ENCODE measurements around the gene SOX9. TPM values are rescaled to one million over a fixed set of nuclear protein-coding genes. Genes with fewer than 3 reads are reported as not detected.

The SOX9 gene
- total and polyA plus RNA-seq, 9 of the 15 experiments (the other 6 are each of a cell fraction or from before 2014, with no cell fraction given) = 0.04 TPM; not detected in 8

DNA sequence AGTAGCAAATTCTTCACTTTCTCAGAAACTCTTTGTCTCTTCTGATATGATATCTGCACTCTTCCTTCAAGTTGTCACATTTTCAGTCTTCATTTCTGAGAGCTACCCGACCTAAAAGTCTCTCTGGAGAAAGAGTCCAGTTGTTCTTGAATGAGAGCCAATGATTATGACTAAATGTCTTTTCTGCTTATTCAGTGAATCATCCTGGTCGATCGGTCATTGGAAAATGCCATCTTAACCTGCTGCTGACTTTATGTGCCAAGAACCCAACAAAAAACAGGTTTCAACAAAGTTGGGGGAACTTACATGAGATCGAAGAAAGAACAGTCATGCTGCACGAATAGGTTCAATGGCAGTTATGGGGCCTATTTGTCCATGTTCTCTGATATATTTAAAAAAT lies 15.9 kb downstream of the SOX9 start:
- DNase-seq (ENCODE audit: extremely low read depth in 1 of 4, low spot score in 3 of 4) (no peak), FAIRE-seq (no peak), ATAC-seq (no peak)
- no peaks in the 10 kb centered on the region for H3K9me3 ChIP-seq (replicated peaks; ENCODE audit: control insufficient read depth, insufficient read depth, low read depth, low read length)
- no peaks in the 10 kb centered on the region for H3K27me3 ChIP-seq (ENCODE audit: control insufficient read depth in 2 of 2, insufficient read depth in 2 of 2, low read length in 2 of 2)
- WGBS (ENCODE audit: insufficient coverage, low coverage, missing lambda C conversion rate) = 0% methylated on average over 5 of the region's 5 CpGs
- CTCF ChIA-PET (ENCODE audit: low intra/inter-chr PET ratio) = no interaction called here
- H3K9ac ChIP-seq (ENCODE audit: insufficient read depth in 1 of 2, low read depth in 2 of 2, low read length in 2 of 2) = no peak overlapping the region
- H4K20me1 ChIP-seq (replicated peaks; ENCODE audit: control insufficient read depth, insufficient read depth, low read length) = no peaks in the 10 kb centered on the region
- in situ Hi-C loops (cut with MboI) = no loop called here
- no peak overlapping the region for H3K4me2 ChIP-seq (ENCODE audit: insufficient read depth, low read length)
- H3K4me3 ChIP-seq = no peak overlapping the region
- BruUV-seq (replicated peaks) = no TSS peak
- intact Hi-C loops (cut with micrococcal nuclease) = no loop called here
- H3K27ac ChIP-seq (ENCODE audit: extremely low read depth, low read depth, low read length) = no peak overlapping the region
- POLR2A ChIA-PET = no interaction called here
- H3K9me1 ChIP-seq (ENCODE audit: control insufficient read depth, insufficient read depth, low read length) = no peaks in the 10 kb centered on the region
- no peaks in the 10 kb centered on the region for H3K79me2 ChIP-seq (ENCODE audit: control insufficient read depth, insufficient read depth, low read length)
- TF ChIP-seq ZBTB1 (CRISPR knock-in tag; IDR thresholded peaks at IDR 0.05; ENCODE audit: borderline replicate concordance, low read depth) (no peak), RFX7 (CRISPR knock-in tag; IDR thresholded peaks at IDR 0.05) (no peak), MAFG (tag; conservative IDR thresholded peaks at IDR 0.05) (no peak), ZNF140 (CRISPR knock-in tag; IDR thresholded peaks at IDR 0.05) (no peak), LEF1 (IDR thresholded peaks at IDR 0.05) (no peak), STAT5A (IDR thresholded peaks at IDR 0.05; ENCODE audit: borderline replicate concordance, low read length) (no peak), NR3C1 (CRISPR knock-in tag; IDR thresholded peaks at IDR 0.05) (no peak), KDM2B (CRISPR knock-in tag; IDR thresholded peaks at IDR 0.05) (no peak), ZNF23 (CRISPR knock-in tag; IDR thresholded peaks at IDR 0.05) (no peak)
- TF ChIP-seq, protein P1, sequence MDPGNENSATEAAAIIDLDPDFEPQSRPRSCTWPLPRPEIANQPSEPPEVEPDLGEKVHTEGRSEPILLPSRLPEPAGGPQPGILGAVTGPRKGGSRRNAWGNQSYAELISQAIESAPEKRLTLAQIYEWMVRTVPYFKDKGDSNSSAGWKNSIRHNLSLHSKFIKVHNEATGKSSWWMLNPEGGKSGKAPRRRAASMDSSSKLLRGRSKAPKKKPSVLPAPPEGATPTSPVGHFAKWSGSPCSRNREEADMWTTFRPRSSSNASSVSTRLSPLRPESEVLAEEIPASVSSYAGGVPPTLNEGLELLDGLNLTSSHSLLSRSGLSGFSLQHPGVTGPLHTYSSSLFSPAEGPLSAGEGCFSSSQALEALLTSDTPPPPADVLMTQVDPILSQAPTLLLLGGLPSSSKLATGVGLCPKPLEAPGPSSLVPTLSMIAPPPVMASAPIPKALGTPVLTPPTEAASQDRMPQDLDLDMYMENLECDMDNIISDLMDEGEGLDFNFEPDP (CRISPR knock-in tag; IDR thresholded peaks at IDR 0.05) = no peak
- H2AFZ ChIP-seq (ENCODE audit: low read depth, low read length) = no peak overlapping the region
- no peaks in the 10 kb centered on the region for H3K36me3 ChIP-seq (ENCODE audit: control insufficient read depth, insufficient read depth, low read length)
- H3K4me1 ChIP-seq (replicated peaks in 1 of 2; ENCODE audit: control insufficient read depth in 2 of 2, insufficient read depth in 2 of 2, low read length in 2 of 2) = no peaks in the 10 kb centered on the region

Measured in K562 (cell line).